CD4-positive, alpha-beta T cell treated with Interleukin-4 for 1 hour (primary cell): ENCODE data around the gene FAXC.

Source experiments
- DNase-seq, 2 donors: peaks; one replicate each; pipeline ENCODE4 v3.0.0-alpha.2; 2020 to 2022

FAXC gene

DNA sequence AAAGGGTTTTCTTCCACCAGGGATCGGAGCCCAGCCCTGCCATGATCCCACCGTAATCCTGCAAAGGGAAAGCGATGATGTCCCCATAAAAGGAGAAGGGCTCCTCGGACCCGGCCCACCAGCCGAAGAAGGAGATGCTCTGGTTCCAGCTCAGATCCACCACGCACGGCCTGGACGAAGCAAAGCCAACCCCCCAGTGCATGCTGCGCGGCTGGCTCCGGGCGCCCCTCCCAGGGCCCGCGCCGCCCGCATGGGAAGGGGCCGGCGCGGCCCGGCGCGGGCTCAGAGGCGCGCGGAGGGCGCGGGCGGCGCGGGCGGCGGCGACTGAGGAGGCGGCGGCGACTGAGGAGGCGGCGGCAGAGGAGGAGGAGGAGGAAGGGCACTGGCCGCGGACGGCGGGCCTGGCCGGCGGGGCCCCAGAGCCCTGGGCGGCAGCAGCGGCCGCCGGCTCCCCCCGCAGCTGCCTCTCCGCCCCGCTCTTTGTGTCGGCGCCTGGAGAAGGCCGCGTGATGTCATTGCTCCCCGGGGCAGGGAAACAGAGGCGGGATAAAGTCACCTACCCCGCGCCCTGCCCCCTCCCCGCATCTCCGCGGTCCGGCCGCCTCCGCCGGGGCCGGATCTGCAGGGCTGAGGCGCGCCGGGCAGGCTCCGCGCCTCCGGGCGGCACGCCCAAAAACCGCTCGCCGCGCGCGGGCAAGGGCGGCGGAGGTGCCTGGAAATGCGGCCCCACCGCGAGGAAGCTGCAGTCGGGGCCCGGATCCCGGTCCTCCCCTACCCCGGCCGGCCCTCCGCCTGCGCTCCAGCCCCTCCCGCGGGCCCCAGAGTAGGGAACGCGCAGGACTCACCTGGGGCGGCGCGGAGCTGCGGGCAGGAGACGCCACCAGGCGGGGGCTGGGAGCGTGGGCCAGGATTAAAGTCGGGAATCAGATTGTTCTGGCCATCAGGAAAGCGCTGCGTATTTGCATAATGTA is at the start of gene FAXC:
Gene FAXC, minus strand, starts transcription at position 504 of the 971 bp plus-strand sequence. Its CDS starts 302 bp downstream, at position 202.
- no peak for DNase-seq

DNA sequence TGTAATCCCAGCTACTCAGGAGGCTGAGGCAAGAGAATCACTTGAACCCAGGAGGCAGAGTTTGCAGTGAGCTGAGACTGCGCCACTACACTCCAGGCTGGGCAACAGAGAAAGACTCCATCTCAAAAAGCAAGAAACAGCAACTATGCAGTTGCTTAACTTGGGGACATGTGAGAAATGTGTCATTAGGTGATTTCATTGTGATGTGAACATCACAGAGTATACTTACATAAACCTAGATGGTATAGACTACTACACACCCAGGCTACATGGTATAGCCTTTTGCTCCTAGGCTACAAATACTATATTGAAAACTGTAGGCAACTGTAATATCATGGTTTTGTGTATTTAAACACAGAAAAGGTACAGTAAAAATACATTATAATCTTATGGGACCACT is 47.8 kb upstream of the FAXC start:
- no peak for DNase-seq

DNA sequence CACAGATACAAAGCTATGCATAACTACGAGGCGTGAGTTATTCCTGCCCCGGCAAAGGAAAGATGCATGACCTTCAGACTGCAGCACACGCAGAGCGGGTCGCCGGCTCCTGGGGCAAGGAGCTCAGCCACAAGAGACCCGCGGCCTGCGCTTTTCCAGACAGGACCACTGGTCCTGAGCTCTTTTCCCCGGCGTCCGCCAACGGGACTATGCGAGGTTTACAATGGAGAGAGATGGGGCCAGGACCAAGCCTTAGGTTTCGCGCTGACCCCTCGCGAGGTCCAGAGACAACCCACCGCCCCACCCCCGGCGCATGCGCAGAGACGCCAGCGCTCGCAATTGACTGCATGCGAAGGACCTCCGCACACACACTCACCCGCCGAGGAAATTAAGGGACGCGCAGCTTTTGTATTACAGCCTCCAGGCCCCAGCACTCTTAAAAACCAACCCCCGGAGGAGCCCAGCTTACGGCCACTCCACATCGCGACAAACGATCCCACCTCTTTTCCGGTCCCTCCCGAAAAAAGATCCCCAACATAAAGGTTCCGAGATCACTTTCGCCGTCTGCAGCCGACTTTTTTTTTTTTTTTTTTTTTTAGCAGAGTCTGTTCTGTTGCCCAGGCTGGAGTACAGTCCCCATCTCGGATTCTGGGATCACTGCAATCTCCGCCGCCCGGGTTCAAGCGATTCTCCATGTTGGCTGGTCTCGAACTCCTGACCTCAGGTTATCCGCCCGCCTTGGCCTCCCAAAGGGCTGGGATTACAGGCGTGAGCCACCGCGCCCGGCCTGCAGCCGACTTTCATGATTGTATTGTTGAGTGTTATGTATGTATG is 44.4 kb upstream of the FAXC start, which contains the start of gene COQ3:
Gene COQ3, minus strand, starts transcription at position 498 of the 834 bp plus-strand sequence. Its CDS starts 16 bp downstream, at position 482.
- DNase-seq, result peak; percentile 59 to 66

DNA sequence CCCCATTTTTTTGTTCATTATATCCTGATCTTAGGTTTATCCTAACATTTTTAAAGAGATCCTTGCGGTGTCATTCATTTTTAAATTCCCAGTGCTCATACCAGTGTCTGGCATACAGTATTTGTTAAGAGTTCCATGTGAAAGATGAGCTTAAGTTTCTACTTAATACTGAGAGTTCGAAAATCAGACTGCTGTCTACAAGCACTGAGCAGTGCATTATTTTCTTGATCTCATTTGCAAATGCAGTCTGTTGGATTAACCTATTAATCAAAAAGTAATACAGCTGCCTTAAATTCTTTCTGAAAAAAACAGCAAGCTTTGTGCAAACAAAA is 43.9 kb upstream of the FAXC start:
- DNase-seq, result no peak

DNA sequence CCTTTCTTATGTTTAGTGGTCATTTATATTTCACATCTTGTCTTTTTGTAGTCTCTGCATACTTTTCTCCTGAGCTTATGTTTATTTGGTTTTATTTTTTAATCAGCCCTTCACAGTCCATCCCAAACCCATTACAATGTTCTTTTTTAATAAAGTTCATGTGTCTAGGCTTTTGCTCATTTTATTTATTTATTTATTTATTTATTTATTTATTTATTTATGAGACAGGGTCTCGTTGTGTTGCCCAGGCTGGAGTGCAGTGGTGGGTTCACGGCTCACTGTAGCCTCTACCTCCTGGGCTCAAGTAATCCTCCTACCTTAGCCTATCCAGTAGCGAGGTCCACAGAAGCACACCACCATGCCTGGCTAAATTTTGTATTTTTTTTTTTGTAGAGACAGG is 41.4 kb upstream of the FAXC start:
- DNase-seq, result no peak

DNA sequence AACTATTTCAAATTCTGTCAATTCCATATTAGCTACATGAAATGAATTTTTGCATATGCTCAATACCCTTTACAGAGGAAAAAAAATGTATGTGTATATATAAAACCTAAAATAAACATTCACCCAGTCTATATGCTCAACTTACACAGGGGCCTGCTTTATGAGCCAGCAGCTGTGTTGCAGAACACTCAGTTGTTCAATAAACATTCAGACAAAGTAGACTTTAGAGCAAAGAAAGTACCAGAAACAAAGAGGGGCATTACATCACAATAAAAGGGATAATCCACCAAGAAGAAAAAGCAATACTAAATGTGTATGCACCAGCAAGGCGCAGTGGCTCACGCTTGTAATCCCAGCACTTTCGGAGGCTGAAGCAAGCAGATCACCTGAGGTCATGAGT is 35.0 kb upstream of the FAXC start:
- DNase-seq, result no peak

DNA sequence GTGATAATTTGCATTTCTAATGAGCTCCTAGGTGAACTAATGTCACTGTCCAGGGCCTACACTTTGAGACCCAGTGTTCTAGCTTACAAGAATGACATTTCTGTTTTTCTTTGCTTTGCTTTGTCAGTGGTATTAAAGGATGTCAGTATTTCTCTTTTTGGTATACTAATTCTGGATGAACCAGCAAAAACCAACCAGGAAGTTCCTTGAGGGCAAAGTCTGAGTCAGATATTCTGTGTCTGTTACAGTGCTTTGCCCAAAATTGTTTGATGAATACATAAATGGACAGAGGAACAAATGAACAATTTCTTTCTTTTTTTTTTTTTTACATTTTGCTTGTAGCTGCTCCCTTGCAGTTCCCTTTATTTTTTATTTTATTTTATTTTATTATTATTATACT is 29.2 kb upstream of the FAXC start:
- DNase-seq, result no peak

DNA sequence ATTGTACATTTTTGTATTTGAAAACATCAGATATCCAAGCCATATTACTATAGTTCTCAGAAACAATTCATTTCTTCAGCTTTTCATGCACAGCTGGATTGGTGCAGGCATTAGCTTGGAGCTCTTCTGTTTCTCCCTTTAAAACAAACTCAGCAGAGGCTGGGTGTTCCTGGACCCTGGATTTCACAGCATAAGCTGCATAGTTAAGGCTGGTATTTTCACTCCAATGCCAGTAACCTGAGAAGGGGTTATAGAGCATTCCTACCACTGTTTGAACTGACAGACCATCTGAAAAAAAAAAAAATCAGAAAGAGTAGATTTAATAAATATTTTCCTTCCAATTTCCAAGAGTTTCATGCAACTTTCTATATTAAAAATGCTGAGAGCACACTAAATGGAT is 20.1 kb upstream of the FAXC start:
- DNase-seq, result no peak

DNA sequence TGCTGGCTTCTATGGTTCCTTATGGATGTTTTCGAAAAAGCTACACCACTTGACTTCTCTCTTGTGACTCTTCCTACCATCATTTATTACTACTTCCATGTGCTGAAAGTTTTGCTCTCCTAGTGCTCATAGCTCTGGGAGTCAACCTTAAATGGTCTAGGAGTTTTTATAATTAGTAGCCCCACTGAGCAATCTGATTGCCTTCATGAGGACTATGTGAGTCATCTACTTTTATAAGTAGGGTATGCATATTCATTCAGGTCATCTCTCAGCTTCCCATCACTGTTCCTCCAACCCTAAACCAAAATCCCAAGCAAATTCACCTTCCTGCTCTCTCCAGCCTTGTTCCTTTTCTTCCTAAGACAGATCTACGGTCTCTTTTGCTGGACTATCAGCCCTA is 17.4 kb upstream of the FAXC start:
- DNase-seq, result no peak

DNA sequence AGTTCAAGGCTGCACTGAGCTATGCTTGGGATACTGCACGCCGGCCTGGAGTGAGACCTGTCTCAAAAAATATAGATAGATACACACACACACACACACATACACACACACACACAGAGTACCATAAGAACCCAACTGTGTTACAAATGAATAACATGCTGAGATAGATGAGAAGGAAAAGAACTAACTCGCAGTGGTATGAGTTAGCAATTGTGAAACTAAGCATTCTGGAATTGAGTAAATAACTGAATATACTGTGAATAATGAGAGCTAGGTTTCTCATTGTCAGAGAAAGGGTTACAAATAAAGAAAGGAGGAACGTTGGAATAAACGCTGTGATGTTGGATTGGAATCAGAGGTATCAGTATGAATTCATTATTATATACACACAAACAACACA is 14.6 kb upstream of the FAXC start:
- no peak for DNase-seq

DNA sequence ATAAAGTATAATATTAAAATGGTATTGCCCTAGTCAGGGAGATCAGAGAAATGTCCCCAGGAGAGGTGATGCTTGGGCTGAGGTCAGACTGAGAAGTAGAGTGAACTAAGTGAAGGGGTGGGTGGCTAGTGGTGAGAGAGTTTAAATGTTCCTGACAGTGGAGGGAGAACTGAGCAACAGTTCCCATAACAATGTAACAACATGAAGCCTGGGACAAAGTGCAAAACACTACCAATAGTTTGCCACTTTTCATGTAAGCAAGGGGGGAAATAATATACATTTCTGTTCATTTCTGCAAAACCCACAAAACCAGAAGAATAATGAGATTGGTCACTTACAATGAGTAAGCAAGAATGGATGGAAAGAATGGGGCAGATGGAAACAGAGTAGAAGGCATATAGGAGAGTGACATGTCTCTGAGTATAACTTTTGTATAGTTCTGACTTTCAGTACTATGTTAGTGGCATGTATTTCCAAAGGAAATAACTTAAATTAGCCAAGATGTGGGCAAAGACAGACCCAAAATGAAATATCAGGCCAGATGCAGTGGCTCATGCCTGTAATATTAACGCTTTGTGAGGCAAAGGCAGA is 13.3 kb upstream of the FAXC start:
- no peak for DNase-seq

DNA sequence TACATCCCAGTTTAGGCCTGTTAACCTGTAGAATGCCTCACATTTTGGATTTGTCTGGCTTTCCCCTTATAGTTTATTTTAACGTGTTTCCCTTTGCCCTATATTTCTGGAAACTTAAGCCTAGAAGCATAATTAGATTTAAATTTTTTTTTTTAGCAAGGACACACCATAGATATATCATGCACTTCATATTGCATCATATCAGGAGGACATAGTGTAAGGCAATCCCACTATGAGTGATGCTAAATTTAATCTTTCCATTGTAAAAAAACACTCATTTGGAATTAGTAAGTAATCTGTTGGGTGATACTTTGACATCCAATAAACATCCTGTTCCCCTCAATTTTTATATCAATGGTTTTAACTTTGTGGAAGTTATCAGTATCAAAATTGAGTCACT is 10.3 kb upstream of the FAXC start:
- DNase-seq, result no peak

DNA sequence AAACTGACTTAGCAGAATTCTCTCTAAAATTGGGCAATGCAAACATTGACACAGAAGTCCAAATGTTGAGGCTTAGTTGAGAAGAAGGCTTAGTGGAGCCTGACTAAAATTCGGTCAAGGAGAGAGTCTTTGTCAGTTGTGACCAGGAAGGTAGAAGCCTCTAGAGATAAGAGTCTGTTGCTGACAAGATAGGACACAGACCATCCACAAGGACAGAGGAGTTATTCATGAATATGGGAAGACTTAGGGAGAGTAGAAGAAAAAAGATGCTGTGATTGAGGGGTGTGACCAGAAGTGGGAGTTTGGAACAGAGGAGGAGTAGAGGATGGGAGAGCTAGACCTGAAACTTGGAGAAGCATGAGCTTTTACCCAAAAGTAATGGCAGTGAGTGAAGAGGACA is 7.2 kb upstream of the FAXC start:
- no peak for DNase-seq

DNA sequence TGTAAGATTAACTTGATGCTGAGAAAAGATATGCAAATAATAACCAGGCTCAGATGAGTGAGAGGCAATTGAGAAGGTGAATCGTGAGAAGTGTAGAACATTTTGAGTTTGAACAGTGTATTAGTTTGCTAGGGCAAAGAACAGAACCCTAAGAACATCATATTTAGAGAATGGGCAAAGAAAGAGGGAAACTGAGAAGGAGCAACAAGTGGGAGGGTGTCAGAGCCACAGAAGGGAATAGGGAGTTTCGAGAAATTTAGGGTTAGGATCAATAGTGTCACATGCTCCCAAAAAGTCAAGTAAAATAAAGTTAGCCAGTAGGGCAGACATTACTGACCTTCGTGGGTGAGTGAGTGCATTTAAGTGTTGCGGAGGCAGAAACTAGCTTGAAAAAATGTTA is 5.5 kb upstream of the FAXC start:
- DNase-seq, result no peak

DNA sequence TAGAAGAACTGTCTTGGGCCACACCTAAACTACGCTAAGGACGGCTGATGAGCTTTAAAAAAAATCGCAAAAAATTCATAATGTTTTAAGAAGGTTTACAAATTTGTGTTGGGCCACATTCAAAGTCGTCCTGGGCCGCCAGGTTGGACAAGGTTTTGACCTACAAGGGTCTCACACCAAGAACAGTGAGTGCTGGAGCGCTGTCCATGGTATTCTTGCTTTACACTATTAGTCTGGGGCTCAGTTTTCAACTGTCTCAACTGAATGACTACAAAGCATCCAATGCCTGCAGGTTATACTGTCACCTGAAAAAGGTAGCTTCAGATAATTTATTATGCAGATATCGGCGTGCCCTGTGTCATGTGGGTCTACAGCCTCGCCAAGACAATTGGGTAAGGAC is 3.7 kb upstream of the FAXC start:
- DNase-seq, result no peak

DNA sequence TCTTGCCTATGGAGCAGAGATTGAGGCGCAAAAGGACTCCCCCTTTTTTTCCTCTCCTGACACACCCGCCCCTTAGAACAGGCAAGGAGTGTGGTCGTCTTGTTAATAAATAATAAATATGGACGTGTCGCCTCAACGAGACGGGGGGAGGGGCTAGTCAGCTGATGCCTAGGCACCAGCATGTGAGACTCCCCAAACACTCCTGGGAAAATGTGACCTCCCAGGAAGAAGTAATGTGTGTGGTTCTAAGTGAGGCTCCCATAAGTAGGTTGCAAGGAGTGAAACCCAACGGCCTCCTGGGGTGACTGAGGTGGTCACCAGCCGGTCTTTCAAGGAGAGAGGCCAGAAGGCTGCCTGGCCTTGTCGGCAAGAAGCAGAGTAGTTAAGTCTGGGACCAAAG is 1.1 kb upstream of the FAXC start:
- no peak for DNase-seq

DNA sequence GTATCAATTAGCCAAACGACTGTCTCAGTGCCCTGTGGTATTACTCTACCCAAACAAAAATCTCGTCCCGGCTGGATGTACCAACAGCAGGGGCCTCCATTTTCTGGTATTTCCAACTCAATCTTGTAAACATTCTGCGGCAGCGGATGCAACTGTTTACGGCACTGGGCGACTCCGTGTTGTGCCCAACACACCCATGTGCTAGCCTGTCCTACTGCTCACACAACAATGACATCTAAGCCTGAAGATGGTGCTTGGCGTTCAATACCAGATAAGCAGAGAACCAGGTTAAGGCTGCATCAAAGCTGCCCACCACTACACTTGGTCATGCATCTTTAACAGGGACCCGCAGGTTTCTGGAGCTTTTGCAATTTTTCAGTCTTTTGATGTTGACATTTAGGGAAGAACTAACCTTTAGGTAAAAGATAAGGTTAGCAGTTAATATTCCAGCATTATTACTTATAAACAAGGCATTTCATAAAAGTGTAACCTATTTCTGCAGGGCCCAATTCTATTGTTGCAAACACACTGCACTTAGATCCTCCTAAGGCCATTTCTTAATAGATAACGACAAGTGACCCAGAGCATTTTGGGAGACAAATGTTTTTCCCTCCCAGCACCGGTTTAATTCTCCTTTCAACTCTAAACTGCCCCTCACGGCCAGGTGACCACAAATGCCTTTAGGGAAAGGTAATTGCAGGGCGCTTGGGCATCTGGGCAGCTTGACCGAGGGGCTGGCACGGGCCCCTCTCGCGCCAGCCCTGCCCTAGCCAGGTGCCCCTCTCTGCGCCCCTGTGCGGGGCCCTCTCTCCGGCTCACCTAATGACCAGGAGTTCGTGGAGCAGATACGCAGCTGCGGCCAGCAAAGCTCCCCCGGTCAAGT is 945 bp downstream of the FAXC start:
- no peak for DNase-seq

DNA sequence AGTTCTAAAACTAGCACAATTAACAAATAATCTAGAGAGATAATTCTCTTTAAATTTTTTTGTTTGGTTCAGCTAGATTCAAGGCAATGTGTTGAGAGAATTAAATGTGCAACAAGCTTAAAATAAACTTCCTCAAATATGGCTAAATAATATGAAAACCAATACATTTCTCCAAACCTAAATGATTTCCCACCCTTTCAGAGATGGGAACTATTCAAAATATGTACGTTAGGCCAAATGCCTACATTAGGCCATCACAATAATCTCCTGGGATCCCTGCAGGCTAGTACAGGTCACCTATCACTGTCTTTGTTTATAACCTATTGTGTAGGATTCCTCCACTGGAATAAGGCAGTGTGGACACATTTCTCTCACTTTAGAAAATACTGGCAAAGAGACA is 1.7 kb downstream of the FAXC start:
- DNase-seq, result no peak

DNA sequence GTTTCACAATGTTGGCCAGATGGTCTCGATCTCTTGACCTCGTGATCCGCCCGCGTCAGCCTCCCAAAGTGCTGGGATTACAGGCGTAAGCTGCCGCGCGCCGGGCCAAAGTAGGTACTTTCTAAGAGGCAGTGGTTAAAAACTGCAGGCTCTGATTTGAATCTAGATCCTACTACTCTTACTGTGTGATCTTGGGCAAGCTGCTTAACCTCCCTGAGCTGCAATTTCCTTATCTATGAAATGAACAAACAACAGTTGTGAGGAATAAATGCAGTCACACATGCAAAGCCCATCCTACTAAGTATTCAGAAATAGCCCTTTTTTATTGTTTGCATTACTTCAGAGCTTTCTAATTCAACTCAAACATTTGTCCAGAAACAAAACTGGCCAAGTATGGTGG is 2.9 kb downstream of the FAXC start:
- no peak for DNase-seq

DNA sequence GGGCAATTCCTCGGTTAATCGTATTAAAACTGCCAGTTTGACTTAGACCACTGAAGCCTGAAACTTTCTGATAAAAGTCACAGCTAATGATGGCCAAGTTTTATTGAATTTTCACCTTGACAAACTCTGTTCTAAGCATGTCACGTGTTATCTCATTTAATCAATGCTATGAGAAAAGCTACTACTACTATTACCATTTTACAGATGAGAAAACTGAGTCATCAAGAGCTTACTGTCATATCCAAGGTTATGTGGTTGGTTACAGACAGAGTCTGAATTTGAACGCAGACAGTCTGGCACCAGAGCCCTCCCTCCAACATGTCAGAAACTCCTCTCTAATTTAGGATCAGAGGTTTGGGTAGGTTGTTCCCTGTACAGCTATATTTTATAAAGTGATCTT is 4.3 kb downstream of the FAXC start:
- no peak for DNase-seq

DNA sequence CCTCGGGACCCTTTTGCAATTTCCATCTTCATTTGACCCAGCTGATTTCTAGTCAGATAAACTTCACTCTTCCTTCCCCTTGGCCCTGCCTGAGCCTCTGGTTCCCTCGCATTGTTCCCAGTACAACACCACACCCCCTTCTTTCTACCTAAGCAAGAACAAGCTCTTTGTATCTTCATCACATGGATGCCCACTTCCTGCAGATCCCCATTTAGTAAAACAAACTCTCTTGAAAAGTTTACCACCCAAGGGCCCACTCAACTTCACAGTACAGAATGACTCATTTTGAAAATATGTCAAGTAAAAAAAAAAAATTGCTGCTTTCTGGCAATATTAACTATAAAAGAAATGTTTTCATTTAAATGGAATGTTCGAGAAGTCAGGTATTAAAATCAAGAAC is 5.2 kb downstream of the FAXC start:
- no peak for DNase-seq

DNA sequence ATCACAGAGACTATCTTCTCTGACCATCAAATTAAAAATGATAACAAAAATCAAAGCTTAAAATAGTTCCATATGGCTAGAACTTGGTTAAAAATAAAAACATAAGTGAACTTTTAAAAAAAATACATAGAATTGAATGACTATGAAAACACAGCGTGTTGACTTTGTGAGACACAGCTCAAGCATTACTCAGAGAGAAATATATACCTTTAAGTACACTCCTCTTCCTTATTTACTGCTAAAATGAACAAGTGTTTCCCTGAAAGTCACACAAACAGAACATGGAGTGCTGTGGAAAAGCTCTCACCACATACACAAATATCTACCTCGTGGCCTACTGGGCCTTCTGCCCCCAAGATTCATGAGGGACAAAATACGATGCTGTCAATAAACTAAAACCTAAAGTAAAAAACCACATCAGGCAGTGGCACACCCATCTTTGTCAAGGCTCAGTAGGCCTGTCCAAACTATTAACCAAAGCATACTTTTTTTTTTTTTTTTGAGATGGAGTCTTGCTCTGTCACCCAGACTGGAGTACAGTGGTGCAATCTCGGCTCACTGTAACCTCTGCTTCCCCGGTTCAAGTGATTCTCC is 7.5 kb downstream of the FAXC start:
- DNase-seq, result no peak
